Measurements from ENCODE around the gene PLXNA4. TPM values are rescaled to one million over a fixed set of nuclear protein-coding genes. Genes with fewer than 3 reads are reported as not detected.

The PLXNA4 gene
- total RNA-seq, 1 experiment from 2014 or later: 0.10 TPM

GRCh38 chr7:132317701-132318351 lies 258.4 kb downstream of the PLXNA4 start:
- TF ChIP-seq POLR2AphosphoS5 (IDR thresholded peaks at IDR 0.05; ENCODE audit: low read depth, low read length): no peak
- no peak for TF ChIP-seq CTCF (IDR thresholded peaks at IDR 0.05)
- no peak for TF ChIP-seq TCF7L2 (IDR thresholded peaks at IDR 0.05; ENCODE audit: low read depth, low read length)
- no peak for TF ChIP-seq REST (IDR thresholded peaks at IDR 0.05; ENCODE audit: insufficient read depth in 1 of 2, low read depth in 2 of 2, low read length in 1 of 2)
- no peak for TF ChIP-seq SIN3A (IDR thresholded peaks at IDR 0.05; ENCODE audit: borderline replicate concordance, insufficient read depth, low read depth, low read length)
- Histone ChIP-seq H3K27ac (ENCODE audit: low read length) (no peak overlapping the region), H3K4me3 (ENCODE audit: low read depth in 2 of 2, low read length in 2 of 2) (no peak overlapping the region), H3K4me1 (ENCODE audit: control insufficient read depth, insufficient read depth, low read length) (no peaks in the 10 kb centered on the region), H3K36me3 (ENCODE audit: control insufficient read depth, insufficient read depth, low read length) (no peaks in the 10 kb centered on the region), H3K27me3 (ENCODE audit: control insufficient read depth, insufficient read depth, low read length) (peaks cover 10% of the 10 kb centered on the region), H3K9me3 (ENCODE audit: control insufficient read depth, insufficient read depth, low read depth, low read length) (no peaks in the 10 kb centered on the region)
- ATAC-seq: no peak
- ChIA-PET CTCF (interaction anchor here (1.4 kb wide), 1 partner anchor 8 kb away, joined by 4 read pairs; no protein-coding TSS in a partner anchor), POLR2A (no interaction called here)
- no TSS peak for BruUV-seq (replicated peaks)
- DNase-seq (ENCODE audit: low read depth, low spot score): no peak
- intact Hi-C loops (cut with micrococcal nuclease; ENCODE audit: unreplicated experiment): loop anchor here (2.0 kb wide), 1 partner anchor 263 kb away; no protein-coding TSS in a partner anchor
- in situ Hi-C loops (cut with HindIII; ENCODE audit: low pct_unique_long_range_greater_than_20kb, low sequenced_read_pairs): no loop called here

DNA sequence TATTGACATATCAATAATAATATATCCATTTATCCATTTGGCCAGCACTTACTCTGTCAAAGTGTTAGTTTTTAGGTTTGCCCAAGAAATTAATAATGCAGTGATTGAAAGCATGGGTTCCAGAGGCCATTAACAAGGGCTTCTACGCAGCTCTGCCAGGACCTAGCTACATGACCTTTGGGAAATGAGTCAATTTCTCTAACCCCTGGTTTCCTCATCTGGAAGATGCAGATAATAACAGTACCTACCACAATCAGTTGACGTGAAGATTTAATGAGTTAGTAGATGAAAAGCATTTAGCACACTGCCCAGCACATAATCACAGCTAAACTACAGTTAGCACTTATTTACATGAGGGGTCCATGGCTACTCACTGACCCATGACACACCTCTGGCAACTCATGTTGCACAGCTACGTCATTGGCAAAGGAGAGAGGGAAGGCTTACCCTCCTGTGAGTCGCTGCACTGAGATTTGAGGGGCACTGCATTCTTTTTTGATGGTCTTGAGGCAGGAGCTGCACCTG lies 263.7 kb downstream of the PLXNA4 start:
- intact Hi-C loops (cut with micrococcal nuclease; ENCODE audit: unreplicated experiment) (no loop called here), in situ Hi-C loops (cut with HindIII; ENCODE audit: low pct_unique_long_range_greater_than_20kb, low sequenced_read_pairs) (no loop called here)
- no peak for ATAC-seq

More for the DNA sequence above, 263.7 kb downstream of the PLXNA4 start:
- no peaks in the 10 kb centered on the region for H3K36me3 ChIP-seq (ENCODE audit: control insufficient read depth, insufficient read depth, low read length)
- H3K4me3 ChIP-seq (ENCODE audit: low read depth in 2 of 2, low read length in 2 of 2): no peak overlapping the region
- no TSS peak for BruUV-seq (replicated peaks)
- ChIA-PET CTCF (no interaction called here), POLR2A (no interaction called here)
- H3K27me3 ChIP-seq (ENCODE audit: control insufficient read depth, insufficient read depth, low read length): peaks cover 3% of the 10 kb centered on the region; the same call in 1 of the 2 replicates
- DNase-seq (ENCODE audit: low read depth, low spot score): no peak
- TF ChIP-seq CTCF (IDR thresholded peaks at IDR 0.05) (no peak), POLR2AphosphoS5 (IDR thresholded peaks at IDR 0.05; ENCODE audit: low read depth, low read length) (no peak), REST (IDR thresholded peaks at IDR 0.05; ENCODE audit: insufficient read depth in 1 of 2, low read depth in 2 of 2, low read length in 1 of 2) (no peak), SIN3A (IDR thresholded peaks at IDR 0.05; ENCODE audit: borderline replicate concordance, insufficient read depth, low read depth, low read length) (no peak), TCF7L2 (IDR thresholded peaks at IDR 0.05; ENCODE audit: low read depth, low read length) (no peak)
- H3K9me3 ChIP-seq (ENCODE audit: control insufficient read depth, insufficient read depth, low read depth, low read length): no peaks in the 10 kb centered on the region
- H3K27ac ChIP-seq (ENCODE audit: low read length): no peak overlapping the region
- no peaks in the 10 kb centered on the region for H3K4me1 ChIP-seq (ENCODE audit: control insufficient read depth, insufficient read depth, low read length)

Data from Panc1 (cell line).